Skin of body (tissue), 2 donors: ENCODE results near the gene MBD3. TPM values are rescaled to one million over a fixed set of nuclear protein-coding genes. Genes with fewer than 3 reads are reported as not detected.

ENCODE experiments used
- small RNA-seq: library from RNA; depleted of rRNA; stranded (forward); fragments of <200 nt; gene quantifications from one replicate; pipeline ENCODE3, GENCODE V24; 2014; ENCODE audit warnings: low replicate concordance
- total RNA-seq: library from RNA; depleted of rRNA; stranded (reverse); fragments of >200 nt; gene quantifications from one replicate; pipeline ENCODE4 v1.2.3, GENCODE V29; 2014

MBD3 gene
- total RNA-seq, 1 donor from 2014 or later = 32.2 TPM

Small RNA genes within 50 kb of the gene (small RNA-seq; reads per million reads assigned to genes)
- gene AC005943.2 (not detected), gene RN7SL477P (not detected), gene RNU6-1223P (not detected)

Other genes starting within 250 kb of the MBD3 start
- 27.3 TPM for gene NDUFS7, start 209.0 kb downstream of the MBD3 start, total RNA-seq
- gene GAMT, start 191.3 kb downstream of the MBD3 start, total RNA-seq = 12.5 TPM
- 37.9 TPM for gene DAZAP1, start 185.3 kb downstream of the MBD3 start, total RNA-seq
- 533 TPM for gene RPS15, start 154.5 kb downstream of the MBD3 start, total RNA-seq
- 0.59 TPM for gene APC2, start 142.7 kb downstream of the MBD3 start, total RNA-seq
- 11.6 TPM for gene C19orf25, start 113.7 kb downstream of the MBD3 start, total RNA-seq
- gene PCSK4, start 102.5 kb downstream of the MBD3 start, total RNA-seq = 0.59 TPM
- gene REEP6, start 101.7 kb downstream of the MBD3 start, total RNA-seq = 7.5 TPM
- 3.1 TPM for gene ADAMTSL5, start 79.8 kb downstream of the MBD3 start, total RNA-seq
- 0.10 TPM for gene PLK5, start 68.8 kb downstream of the MBD3 start, total RNA-seq
- 19.3 TPM for gene MEX3D, start 24.5 kb downstream of the MBD3 start, total RNA-seq
- 41.8 TPM for gene UQCR11, start 12.6 kb upstream of the MBD3 start, total RNA-seq
- gene TCF3, start 59.8 kb upstream of the MBD3 start, total RNA-seq = 40.4 TPM
- gene ONECUT3, start 160.6 kb upstream of the MBD3 start, total RNA-seq = not detected
- 0.99 TPM for gene ATP8B3, start 219.4 kb upstream of the MBD3 start, total RNA-seq